Middle frontal gyrus (tissue), 1 donor: ENCODE results near the gene MOB1A.
"Not testable (repeated sequence)": the region's sequence is repeated elsewhere in the genome, so short reads cannot be mapped to it uniquely, and the experiment has no call there.

ENCODE experiments used
- DNase-seq: peaks from one replicate; pipeline ENCODE4 v3.0.0-alpha.2; 2015; ENCODE audit warnings: low spot score; ENCODE audit errors: extremely low spot score

MOB1A gene

DNA sequence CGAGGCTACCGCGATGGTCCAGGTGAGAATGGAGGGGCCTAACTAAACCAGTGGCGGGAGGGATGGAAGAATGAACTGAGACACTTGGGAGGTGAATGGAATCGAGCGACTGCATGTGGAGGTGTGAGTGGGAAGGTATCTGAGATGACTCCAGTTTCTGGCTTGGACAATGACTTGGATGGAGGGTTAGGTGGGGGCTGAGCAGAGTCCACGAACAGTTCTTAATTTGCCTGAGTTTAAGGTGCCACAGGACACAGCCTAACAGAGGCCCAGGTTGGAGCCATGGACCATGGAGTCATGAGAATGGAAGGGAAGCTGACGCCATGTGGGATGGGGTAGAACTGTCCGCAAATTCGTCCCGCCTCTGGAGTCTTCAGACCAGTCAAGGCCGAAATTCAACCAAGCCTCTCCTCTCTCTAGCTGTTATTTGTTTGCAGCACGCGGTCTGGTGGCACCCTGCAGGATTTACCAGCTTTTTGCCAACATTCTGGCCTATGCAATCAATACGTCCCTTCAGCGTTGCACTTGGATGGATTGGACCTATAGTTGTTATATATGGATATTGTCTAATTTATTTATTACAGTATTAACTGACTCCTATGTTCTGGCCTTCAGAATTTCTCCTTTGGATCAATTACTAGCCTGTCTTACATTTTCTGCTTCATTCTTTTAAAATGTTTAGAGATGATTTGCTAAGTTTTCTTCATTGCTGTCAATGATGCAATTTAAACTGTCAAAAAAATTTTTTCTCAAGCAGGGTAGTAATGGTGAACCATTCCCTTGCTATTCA, 30.0 kb downstream of the MOB1A start:
- DNase-seq: no peak

GRCh38 chr2:74147727-74148456, 30.8 kb downstream of the MOB1A start, which contains the start of gene BOLA3:
TSS of gene BOLA3 (minus strand) at chr2:74147912. CDS start at chr2:74147874, 38 bp downstream.
- DNase-seq: peak; percentile 81

DNA sequence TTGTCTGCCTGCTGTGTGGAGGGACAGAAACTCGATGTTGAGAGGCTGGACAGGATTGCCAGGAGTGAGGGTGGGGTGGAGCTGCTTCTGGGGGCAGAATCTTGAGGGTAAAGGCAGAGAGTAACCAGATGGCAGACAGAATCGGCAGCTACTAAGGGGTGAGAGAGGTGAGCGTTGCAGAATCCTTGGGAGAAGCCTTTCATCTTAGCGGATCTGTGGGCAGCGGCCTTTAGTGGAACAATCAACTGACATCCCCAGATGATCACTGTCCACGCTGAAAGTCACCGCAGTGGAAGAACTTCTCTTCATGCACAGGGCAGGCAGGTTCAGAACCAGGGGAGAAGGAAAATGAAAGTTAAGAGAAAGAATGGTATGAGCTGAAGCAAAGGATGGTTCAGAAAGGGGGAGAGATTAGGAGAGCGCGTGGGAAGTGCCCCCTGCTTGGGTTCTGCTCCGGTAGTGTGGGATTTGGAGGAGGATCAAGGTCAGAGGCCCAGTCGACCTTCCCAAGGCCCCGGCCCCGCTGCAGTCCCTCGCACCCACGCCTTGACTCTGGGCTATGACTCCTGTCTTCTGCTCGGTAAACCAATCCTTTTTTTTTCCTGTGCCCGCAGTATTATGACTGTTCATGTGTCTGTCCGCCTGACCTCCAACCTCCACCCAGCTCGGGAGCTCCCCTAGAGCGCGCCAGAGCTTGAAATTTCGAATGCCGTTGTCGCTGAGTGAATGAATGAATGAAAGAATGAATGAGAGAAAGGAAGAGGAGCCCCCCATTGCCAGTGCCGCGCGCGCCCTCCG, 31.6 kb downstream of the MOB1A start:
- no peak for DNase-seq

GRCh38 chr2:74142340-74142739, 36.3 kb downstream of the MOB1A start:
- no peak for DNase-seq

DNA sequence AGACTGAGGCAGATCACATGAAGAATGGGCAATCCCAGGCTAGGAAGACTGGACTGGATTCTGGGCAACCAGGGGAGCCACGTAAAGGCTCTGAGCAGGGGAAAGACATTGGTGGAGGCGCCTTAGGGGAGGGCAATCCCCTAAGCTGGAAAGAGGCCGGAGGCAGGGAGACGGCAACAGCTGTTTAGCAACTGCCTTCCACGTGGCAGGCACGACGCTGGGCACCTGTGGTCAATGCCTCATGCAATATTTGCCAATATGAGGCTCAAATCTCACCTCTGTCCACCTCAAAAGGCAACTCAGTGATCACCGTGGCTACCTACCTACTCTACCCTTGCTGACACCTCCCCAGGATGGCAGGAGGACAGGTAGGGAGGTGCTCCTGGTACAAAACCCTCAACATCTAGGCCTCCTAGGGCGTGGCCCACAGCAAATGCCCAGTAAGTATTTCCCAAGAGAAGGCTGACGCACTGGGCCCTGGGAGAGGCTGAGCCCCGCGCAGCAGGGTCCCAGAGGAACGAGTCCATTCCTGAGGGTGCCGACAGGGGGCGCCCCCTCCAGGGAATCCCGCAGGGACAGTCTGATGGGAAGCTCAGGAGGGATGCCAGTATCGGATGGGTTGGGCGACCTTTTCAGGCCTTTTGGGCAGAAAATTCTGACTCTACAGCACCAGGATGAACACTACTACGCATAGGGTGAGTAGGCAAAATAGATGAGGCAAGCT, 39.9 kb downstream of the MOB1A start:
- DNase-seq: no peak

- DNase-seq: no peak
Measured at GRCh38 chr2:74137651-74138599, 40.8 kb downstream of the MOB1A start.

- no peak for DNase-seq
Measured at GRCh38 chr2:74131901-74132300, 46.8 kb downstream of the MOB1A start.

DNA sequence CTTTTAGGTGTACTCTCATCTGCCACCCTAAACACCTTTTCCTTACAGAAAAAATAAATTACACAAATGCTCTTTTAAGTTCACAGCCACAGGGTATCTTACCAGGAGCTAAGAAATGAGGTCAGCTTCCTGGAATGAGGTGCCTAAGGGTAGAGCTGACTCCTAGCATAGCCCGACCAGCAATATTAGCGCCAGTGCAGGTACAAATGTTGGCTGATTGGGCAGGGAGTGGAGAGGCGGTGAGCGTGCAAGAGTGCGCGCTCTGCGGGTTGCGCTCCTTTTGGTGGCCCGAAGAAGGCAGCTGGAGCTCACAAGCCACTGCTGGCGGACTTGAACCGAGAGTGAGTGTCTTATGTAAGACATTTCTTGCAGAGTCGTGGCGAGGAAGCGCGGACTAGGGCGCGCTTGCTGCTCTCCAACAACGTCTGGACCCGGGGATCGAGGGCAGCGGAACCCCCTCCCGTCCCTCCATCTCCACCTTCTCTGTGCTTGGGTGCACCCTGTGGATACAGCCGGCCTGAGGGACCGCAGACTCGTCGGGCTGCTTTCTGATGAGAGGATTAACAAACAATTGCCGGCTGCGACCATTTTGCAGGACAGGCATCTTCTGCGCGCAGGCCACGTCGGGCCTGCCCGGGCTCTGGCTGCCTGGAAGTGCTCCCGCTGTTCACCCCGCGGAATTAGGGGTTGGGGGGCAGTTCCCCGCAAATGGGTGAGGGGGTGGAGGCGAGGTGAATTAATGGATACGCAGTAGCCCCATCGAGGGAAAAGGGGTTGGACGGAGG, 48.3 kb downstream of the MOB1A start:
- DNase-seq: no peak

- no peak for DNase-seq
Measured at GRCh38 chr2:74128206-74128605, 50.5 kb downstream of the MOB1A start.

GRCh38 chr2:74123955-74124354, 54.7 kb downstream of the MOB1A start:
- not testable (repeated sequence) for DNase-seq

GRCh38 chr2:74121846-74122245, 56.8 kb downstream of the MOB1A start:
- not testable (repeated sequence) for DNase-seq

GRCh38 chr2:74119912-74120825, 58.5 kb downstream of the MOB1A start:
- DNase-seq: peak; percentile 58

DNA sequence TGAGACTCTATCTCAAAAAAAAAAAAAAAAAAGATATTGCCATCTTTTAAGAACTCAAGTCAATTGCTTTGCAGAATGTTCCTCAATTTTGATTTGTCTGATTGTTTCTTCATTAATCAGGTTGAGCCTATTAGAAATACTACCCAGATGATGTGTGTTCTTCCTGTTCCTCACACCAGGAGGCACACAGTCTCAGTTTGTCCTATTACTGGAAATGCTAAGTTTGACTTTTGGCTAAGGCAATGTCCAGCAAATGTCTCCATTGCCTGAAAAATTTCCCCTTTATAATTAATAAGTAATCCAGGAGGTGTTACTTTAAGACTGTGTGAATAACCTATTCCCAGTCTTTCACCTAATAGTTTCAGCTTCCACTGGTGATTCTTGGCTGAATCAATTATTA, 59.3 kb downstream of the MOB1A start:
- no peak for DNase-seq

DNA sequence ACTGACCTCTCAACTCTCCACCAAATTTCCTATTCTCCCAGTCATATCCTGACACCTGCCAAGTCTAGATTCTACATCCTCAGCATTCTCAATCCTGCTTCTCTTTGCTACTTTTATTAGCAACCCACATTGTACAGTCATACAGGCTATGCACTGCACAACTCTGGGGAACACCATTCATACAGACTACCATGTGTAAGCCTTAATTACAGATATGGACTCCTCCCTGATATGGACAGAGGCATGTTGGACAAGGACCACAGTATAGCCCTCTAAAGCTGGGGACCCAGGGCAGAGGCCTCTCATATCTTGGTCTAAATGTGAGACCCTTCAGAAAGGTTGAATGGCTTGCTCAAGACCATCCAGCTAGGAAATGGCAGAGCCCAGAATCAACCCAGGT, 67.3 kb downstream of the MOB1A start:
- no peak for DNase-seq

DNA sequence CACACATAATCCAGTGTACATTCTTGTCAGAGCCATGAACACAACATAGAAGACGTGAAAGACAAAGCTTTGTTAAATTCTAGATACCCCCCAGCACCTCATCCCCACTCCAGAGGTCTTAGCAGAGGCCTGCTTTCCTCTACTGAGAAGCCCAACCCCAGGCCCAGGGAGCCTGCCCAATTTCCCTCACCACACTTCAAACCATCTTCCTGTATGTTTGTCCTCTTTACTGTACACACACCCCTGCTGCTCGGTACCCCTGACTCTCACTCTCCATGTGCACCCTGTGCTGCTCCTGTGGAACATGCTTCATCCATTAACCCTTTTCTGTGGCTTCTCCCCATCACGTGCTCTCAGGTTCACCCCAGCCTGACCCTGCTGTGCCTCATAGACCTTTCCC, 68.1 kb downstream of the MOB1A start:
- no peak for DNase-seq

DNA sequence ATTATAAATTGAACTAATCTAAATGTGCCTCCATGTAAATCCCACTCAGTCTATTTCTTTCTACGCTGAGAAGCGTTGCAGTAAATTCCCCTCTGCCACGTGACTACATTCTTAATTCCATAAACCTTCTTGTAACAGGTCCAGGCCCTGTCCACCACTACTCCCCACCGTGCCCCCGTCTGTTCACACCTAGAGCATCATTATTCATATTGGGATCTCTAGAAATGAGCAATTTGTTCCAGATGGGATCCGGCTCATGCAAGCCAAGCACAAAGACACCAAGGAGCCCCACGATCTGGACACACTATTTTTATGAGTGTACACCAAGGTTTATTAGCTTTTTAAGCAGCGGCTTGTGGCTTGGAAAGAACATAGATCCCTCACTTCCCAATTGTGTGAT, 69.1 kb downstream of the MOB1A start:
- DNase-seq: no peak

DNA sequence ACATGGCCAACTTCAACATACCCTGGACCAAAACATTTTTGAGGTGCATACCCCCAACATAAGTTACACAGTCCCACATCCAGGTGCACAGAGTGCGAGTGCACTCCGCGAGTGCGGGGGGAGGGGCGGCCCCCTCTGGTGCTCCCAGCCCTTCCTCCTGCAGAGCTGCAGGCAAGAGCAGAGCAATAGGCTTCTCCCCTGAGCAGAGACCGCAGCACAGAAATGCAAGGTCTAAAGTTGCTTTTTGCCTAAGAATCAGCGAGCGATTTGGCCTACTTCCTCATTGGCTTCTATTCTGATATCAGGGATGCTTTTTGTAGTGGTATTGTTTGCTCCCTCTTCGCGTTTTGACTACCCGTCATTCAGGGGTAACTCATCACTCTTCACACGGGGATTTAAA, 71.6 kb downstream of the MOB1A start:
- no peak for DNase-seq

- no peak for DNase-seq
Measured at GRCh38 chr2:74105413-74105812, 73.3 kb downstream of the MOB1A start.
